Hepatocyte (in vitro differentiated cells): Measurements from ENCODE around the gene ARHGAP22.

Experiments used
- EZH2 ChIP-seq: fragments of 200-600 bp; sonication (generic); IDR thresholded peaks from 2 replicates; pipeline ENCODE4 v1.6.1; 2016; ENCODE audit warnings: antibody characterized with exemption, mild to moderate bottlenecking, borderline replicate concordance
- TF ChIP-seq, protein P1 (sequence below): fragments of 200-600 bp; sonication (generic); IDR thresholded peaks from 2 replicates; pipeline ENCODE4 v1.5.1; 2016; ENCODE audit warnings: antibody characterized with exemption, mild to moderate bottlenecking; ENCODE audit not compliant: poor library complexity

DNA sequence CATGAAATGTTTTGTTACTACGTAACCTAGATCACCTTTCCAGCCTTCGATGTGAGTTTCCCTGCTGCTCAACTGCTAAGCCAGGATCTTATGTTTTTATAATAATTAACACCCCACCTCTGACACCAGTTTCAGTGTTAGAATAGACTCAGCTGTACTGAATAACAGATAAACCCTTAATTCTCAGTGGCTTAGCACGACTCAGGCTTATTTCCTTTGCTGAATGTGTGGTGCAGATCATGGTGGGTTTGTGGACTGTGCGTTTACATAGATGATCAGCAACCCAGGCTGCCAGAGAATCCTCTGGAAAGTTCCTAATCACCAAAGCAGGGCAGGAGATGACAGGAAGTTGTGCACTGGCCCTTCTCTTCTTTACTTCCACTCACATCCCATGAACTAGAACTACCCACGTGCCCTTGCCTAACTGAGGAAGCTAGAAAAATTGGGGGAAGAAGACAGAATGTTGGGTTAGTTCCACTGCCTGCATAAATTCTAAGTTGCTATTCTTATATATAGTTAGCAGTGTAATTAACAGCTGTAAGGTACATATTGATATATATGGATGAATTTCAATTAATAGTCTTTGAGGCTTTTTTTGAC is 186.6 kb downstream of the ARHGAP22 start:
- TF ChIP-seq, protein P1, sequence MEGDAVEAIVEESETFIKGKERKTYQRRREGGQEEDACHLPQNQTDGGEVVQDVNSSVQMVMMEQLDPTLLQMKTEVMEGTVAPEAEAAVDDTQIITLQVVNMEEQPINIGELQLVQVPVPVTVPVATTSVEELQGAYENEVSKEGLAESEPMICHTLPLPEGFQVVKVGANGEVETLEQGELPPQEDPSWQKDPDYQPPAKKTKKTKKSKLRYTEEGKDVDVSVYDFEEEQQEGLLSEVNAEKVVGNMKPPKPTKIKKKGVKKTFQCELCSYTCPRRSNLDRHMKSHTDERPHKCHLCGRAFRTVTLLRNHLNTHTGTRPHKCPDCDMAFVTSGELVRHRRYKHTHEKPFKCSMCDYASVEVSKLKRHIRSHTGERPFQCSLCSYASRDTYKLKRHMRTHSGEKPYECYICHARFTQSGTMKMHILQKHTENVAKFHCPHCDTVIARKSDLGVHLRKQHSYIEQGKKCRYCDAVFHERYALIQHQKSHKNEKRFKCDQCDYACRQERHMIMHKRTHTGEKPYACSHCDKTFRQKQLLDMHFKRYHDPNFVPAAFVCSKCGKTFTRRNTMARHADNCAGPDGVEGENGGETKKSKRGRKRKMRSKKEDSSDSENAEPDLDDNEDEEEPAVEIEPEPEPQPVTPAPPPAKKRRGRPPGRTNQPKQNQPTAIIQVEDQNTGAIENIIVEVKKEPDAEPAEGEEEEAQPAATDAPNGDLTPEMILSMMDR: no peak
- no peak for TF ChIP-seq EZH2
